OCI-LY7 (cell line): Measurements from ENCODE around the gene TAMALIN. TPM values are rescaled to one million over a fixed set of nuclear protein-coding genes. Genes with fewer than 3 reads are reported as not detected.

Experiments
- BruUV-seq: library from RNA; stranded (reverse); fragments of 400-500 nt; replicated peaks from 2 replicates; lab custom pipeline; 2021; lab: Mats Ljungman, UMichigan
- CTCF ChIA-PET: fragments of 300-600 bp; sonication (Branson Sonifier 250); formaldehyde crosslinking; loops from one replicate; lab custom pipeline; 2022; ENCODE audit warnings: antibody characterized with exemption; ENCODE audit not compliant: unreplicated experiment; lab: Charles Lee
- POLR2A ChIA-PET: fragments of 300-600 bp; sonication (Branson Sonifier 250); formaldehyde crosslinking; loops from one replicate; lab custom pipeline; 2022; ENCODE audit warnings: antibody characterized with exemption; lab: Charles Lee
- DNase-seq: peaks from one replicate; pipeline ENCODE4 v3.0.0-alpha.2; 2015; ENCODE audit warnings: low spot score
- H2AFZ ChIP-seq: fragments of 200-600 bp; sonication (generic), shearing (Covaris generic); 2 replicates; pipeline ENCODE4 v1.6.1; 2014; ENCODE audit warnings: mild to moderate bottlenecking, antibody characterized with exemption, low read length, moderate library complexity
- H3K27ac ChIP-seq: fragments of 200-600 bp; sonication (generic); 2 replicates; pipeline ENCODE4 v1.5.1; 2014; ENCODE audit warnings: mixed run types, low read depth, mild to moderate bottlenecking, moderate library complexity, low read length, inconsistent platforms; ENCODE audit not compliant: poor library complexity, severe bottlenecking
- H3K36me3 ChIP-seq: fragments of 200-600 bp; sonication (generic); 2 replicates; pipeline ENCODE4 v1.6.1; 2014; ENCODE audit warnings: mild to moderate bottlenecking, antibody characterized with exemption, low read length, moderate library complexity, mixed read lengths; ENCODE audit not compliant: insufficient read depth
- H3K4me1 ChIP-seq: fragments of 200-600 bp; sonication (generic); 2 replicates; pipeline ENCODE4 v1.5.1; 2014; ENCODE audit warnings: mild to moderate bottlenecking, low read length; ENCODE audit not compliant: insufficient read depth, poor library complexity, severe bottlenecking
- H3K4me2 ChIP-seq: fragments of 200-600 bp; sonication (generic); 2 replicates; pipeline ENCODE4 v1.6.1; 2014; ENCODE audit warnings: mild to moderate bottlenecking, low read length
- H3K4me3 ChIP-seq: fragments of 200-600 bp; sonication (generic); 2 replicates; pipeline ENCODE4 v1.5.1; 2014; ENCODE audit warnings: mild to moderate bottlenecking, low read depth, low read length; ENCODE audit not compliant: poor library complexity, severe bottlenecking
- H3K79me2 ChIP-seq: fragments of 200-600 bp; sonication (generic); 2 replicates; pipeline ENCODE4 v1.6.1; 2016; ENCODE audit warnings: low read depth, mild to moderate bottlenecking, low read length, moderate library complexity, mixed read lengths; ENCODE audit not compliant: insufficient read depth
- H3K9me2 ChIP-seq: fragments of 200-600 bp; sonication (generic); 2 replicates; pipeline ENCODE4 v1.6.1; 2016; ENCODE audit warnings: mild to moderate bottlenecking, low read length, mixed read lengths; ENCODE audit not compliant: insufficient read depth
- H3K9me3 ChIP-seq: fragments of 200-600 bp; sonication (generic); 2 replicates; pipeline ENCODE4 v1.6.1; 2014; ENCODE audit warnings: mild to moderate bottlenecking, mixed run types, low read length, mixed read lengths
- H4K20me1 ChIP-seq: fragments of 200-600 bp; sonication (generic); 2 replicates; pipeline ENCODE4 v1.6.1; 2014; ENCODE audit warnings: mild to moderate bottlenecking, antibody characterized with exemption, low read length, moderate library complexity, mixed read lengths; ENCODE audit not compliant: insufficient read depth
- CTCF ChIP-seq: fragments of 200-600 bp; sonication (generic); conservative IDR thresholded peaks from 2 replicates; pipeline ENCODE4 v1.5.1; 2014; ENCODE audit warnings: mild to moderate bottlenecking, antibody characterized with exemption, low read length, moderate library complexity, mixed read lengths
- EZH2phosphoT487 ChIP-seq: fragments of 200-600 bp; sonication (generic); IDR thresholded peaks from 2 replicates; pipeline ENCODE4 v1.6.1; 2018; ENCODE audit warnings: low read depth, borderline replicate concordance, mild to moderate bottlenecking, mixed run types, antibody characterized with exemption, low read length, moderate library complexity, mixed read lengths
- intact Hi-C: fragments of 100-400 bp; cut with micrococcal nuclease; formaldehyde crosslinking; loops from one replicate; pipeline ENCODE4 v1.10.0; 2022; ENCODE audit not compliant: unreplicated experiment
- total RNA-seq, 2 experiments: library from RNA; depleted of rRNA in 1 of 2; stranded (reverse); fragments of >200 nt in 1 of 2; shearing (Covaris generic) in 1 of 2; gene quantifications; 2 replicates each; pipeline ENCODE4 v1.2.3, GENCODE V29; 2014 to 2022

Gene TAMALIN
- total RNA-seq, 2 experiments from 2014 or later = 0.66 to 1.3 TPM

- no peak overlapping the region for H3K4me2 ChIP-seq
- H2AFZ ChIP-seq = no peak overlapping the region
- DNase-seq = no peak
- H3K36me3 ChIP-seq = peaks cover 8% of the 10 kb centered on the region; the same call in 1 of the 2 replicates
- H3K4me1 ChIP-seq = peaks cover 4% of the 10 kb centered on the region
- H3K9me2 ChIP-seq = no peaks in the 10 kb centered on the region
- H4K20me1 ChIP-seq = no peaks in the 10 kb centered on the region
- H3K79me2 ChIP-seq = no peaks in the 10 kb centered on the region
- no peak overlapping the region for H3K4me3 ChIP-seq
- no peak overlapping the region for H3K27ac ChIP-seq
- TF ChIP-seq EZH2phosphoT487 (no peak), CTCF (no peak)
- BruUV-seq = no TSS peak
- H3K9me3 ChIP-seq = no peaks in the 10 kb centered on the region
- intact Hi-C loops = no loop called here
- POLR2A ChIA-PET = no interaction called here
- CTCF ChIA-PET = interaction anchor here (1.7 to 1.9 kb wide), 3 partner anchors 28 to 33 kb away, joined by 7 to 11 read pairs (median 10); no protein-coding TSS in a partner anchor
Measured at GRCh38 chr12:51992246-51992645, 14.5 kb upstream of the TAMALIN start.

DNA sequence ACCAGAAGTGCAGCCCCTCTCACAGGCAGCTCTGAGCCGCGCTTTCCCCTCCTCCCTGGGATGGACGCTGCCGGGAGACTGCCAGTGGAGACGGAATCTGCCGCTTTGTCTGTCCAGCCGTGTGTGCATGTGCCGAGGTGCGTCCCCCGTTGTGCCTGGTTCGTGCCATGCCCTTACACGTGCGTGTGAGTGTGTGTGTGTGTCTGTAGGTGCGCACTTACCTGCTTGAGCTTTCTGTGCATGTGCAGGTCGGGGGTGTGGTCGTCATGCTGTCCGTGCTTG, 12.3 kb upstream of the TAMALIN start:
- no peak for TF ChIP-seq EZH2phosphoT487
- TF ChIP-seq CTCF = no peak
- POLR2A ChIA-PET = interaction anchor here (0.6 kb wide), 1 partner anchor 38 kb away, joined by 3 read pairs; no protein-coding TSS in a partner anchor
- Histone ChIP-seq H3K4me3 (no peak overlapping the region), H3K36me3 (peaks cover 8% of the 10 kb centered on the region; the same call in 1 of the 2 replicates), H4K20me1 (no peaks in the 10 kb centered on the region), H3K27ac (no peak overlapping the region), H2AFZ (no peak overlapping the region), H3K4me2 (no peak overlapping the region), H3K4me1 (peaks cover 4% of the 10 kb centered on the region), H3K9me2 (no peaks in the 10 kb centered on the region), H3K79me2 (no peaks in the 10 kb centered on the region), H3K9me3 (no peaks in the 10 kb centered on the region)
- no peak for DNase-seq
- intact Hi-C loops = no loop called here
- BruUV-seq = no TSS peak
- CTCF ChIA-PET = interaction anchor here (0.6 kb wide), 1 partner anchor 1142 kb away, joined by 9 read pairs; no protein-coding TSS in a partner anchor

DNA sequence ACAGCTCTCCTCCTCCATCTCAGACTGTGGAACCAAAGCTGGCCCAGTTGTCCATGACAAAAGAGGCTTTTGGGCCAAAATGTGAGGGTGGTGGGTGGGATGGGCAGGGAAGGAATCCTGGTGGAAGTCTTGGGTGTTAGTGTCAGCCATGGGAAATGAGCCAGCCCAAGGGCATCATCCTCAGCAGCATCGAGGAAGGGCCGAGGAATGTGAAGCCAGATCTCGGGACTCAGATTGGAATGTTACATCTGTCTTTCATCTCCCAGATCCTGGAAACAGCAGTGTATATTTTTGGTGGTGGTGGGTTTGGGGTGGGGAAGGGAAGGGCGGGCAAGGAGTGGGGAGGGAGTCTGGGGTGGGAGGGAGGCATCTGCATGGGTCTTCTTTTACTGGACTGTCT, 11.8 kb upstream of the TAMALIN start:
- no peaks in the 10 kb centered on the region for H3K9me2 ChIP-seq
- peaks cover 8% of the 10 kb centered on the region; the same call in 1 of the 2 replicates for H3K36me3 ChIP-seq
- no peaks in the 10 kb centered on the region for H4K20me1 ChIP-seq
- DNase-seq = no peak
- no peak overlapping the region for H3K4me2 ChIP-seq
- no peaks in the 10 kb centered on the region for H3K9me3 ChIP-seq
- no TSS peak for BruUV-seq
- intact Hi-C loops = no loop called here
- H3K4me3 ChIP-seq = no peak overlapping the region
- H2AFZ ChIP-seq = no peak overlapping the region
- peaks cover 4% of the 10 kb centered on the region for H3K4me1 ChIP-seq
- TF ChIP-seq CTCF (no peak), EZH2phosphoT487 (no peak)
- POLR2A ChIA-PET = interaction anchor here (0.6 kb wide), 1 partner anchor 37 kb away, joined by 3 read pairs; no protein-coding TSS in a partner anchor
- CTCF ChIA-PET = interaction anchor here (0.6 kb wide), 1 partner anchor 1143 kb away, joined by 9 read pairs; no protein-coding TSS in a partner anchor
- no peak overlapping the region for H3K27ac ChIP-seq
- no peaks in the 10 kb centered on the region for H3K79me2 ChIP-seq
